Transverse colon (tissue), 4 donors: ENCODE data around the gene NFYC. TPM values are rescaled to one million over a fixed set of nuclear protein-coding genes. Genes with fewer than 3 reads are reported as not detected.

Experiments used
- DNase-seq: peaks from one replicate; pipeline ENCODE4 v3.0.0-alpha.2; 2019
- H3K27ac ChIP-seq, 4 donors: fragments of 200-600 bp; sonication (generic); 2 replicates each; pipeline ENCODE4 v1.5.1; 2016 to 2018; ENCODE audit warnings: inconsistent platforms in 4 of 4
- H3K27me3 ChIP-seq: fragments of 200-600 bp; sonication (generic); 2 replicates; pipeline ENCODE4 v1.5.1; 2017; ENCODE audit warnings: inconsistent platforms
- H3K36me3 ChIP-seq, 4 donors: fragments of 200-600 bp; sonication (generic); 2 replicates each; pipeline ENCODE4 v1.5.1; 2017 to 2019; ENCODE audit warnings: inconsistent platforms in 4 of 4
- H3K4me1 ChIP-seq, 4 donors: fragments of 200-600 bp; sonication (generic); 2 replicates each; pipeline ENCODE4 v1.5.1; 2017 to 2020; ENCODE audit warnings: inconsistent platforms in 4 of 4
- H3K4me3 ChIP-seq, 4 donors: fragments of 200-600 bp; sonication (generic); 1 replicate in 1 of 4; 2 replicates in 3 of 4; pipeline versions ENCODE4 v1.5.1 to v1.6.1; 2017 to 2019; ENCODE audit warnings: inconsistent platforms in 4 of 4
- H3K9me3 ChIP-seq, 2 donors: fragments of 200-600 bp; sonication (generic); 2 replicates each; pipeline ENCODE4 v1.5.1; 2017 to 2019; ENCODE audit warnings: inconsistent platforms in 2 of 2
- EP300 ChIP-seq: sonication (generic); formaldehyde crosslinking; IDR thresholded peaks from one replicate; pipeline ENCODE4 v1.6.1; 2017; ENCODE audit warnings: antibody characterized with exemption, low read depth
- POLR2A ChIP-seq: fragments of 450-650 bp; IDR thresholded peaks from one replicate; pipeline ENCODE4 v1.6.1; 2016; ENCODE audit warnings: antibody characterized with exemption, mild to moderate bottlenecking, moderate library complexity
- POLR2AphosphoS5 ChIP-seq, 3 donors: sonication (generic); formaldehyde crosslinking; IDR thresholded peaks; one replicate each; pipeline ENCODE4 v1.6.1; 2016; ENCODE audit warnings: antibody characterized with exemption in 3 of 3
- WGBS, 2 donors: methylation state at CpG; one replicate each; pipeline ENCODE4 v1.1.5; 2018; ENCODE audit warnings: low coverage in 1 of 2; 5-methylcytosine and 5-hydroxymethylcytosine counted together
- in situ Hi-C, 4 donors: fragments of 200-750 bp; cut with MboI; loops; one replicate each; pipeline versions ENCODE4 v1.15.0 to v1.15.1; 2017; ENCODE audit warnings: low sequenced_read_pairs in 3 of 4, low pct_ligation_motif_present in 1 of 4, low pct_unique_long_range_greater_than_20kb in 1 of 4
- intact Hi-C: fragments of 100-400 bp; cut with DNase I; formaldehyde crosslinking; loops from one replicate; pipeline ENCODE4 v1.15.1; 2023; ENCODE audit warnings: low total_unique reads
- total RNA-seq, 4 donors: library from RNA; depleted of rRNA; stranded (reverse); fragments of >200 nt; gene quantifications; one replicate each; pipeline ENCODE4 v1.1.0, GENCODE V29; 2016
- TF ChIP-seq, protein P1 (sequence below), 5 experiments: fragments of 200-600 bp in 3 of 5; fragments of 450-650 bp in 2 of 5; sonication (generic) in 3 of 5; IDR thresholded peaks; 1 replicate in 2 of 5; 2 replicates in 3 of 5; pipeline ENCODE4 v1.5.1; 2016 to 2017; ENCODE audit warnings: antibody characterized with exemption in 5 of 5, inconsistent platforms in 3 of 5, mild to moderate bottlenecking in 2 of 5, moderate library complexity in 1 of 5

NFYC gene
- total RNA-seq, 4 donors from 2014 or later = 34.4 to 101 (median 76.4) TPM

GRCh38 chr1:40787737-40788560, 96.4 kb downstream of the NFYC start:
- Histone ChIP-seq H3K27me3 (no peaks in the 10 kb centered on the region), H3K36me3 (no peaks in the 10 kb centered on the region), H3K4me3 (no peak overlapping the region), H3K27ac (peak overlapping the region; percentile 30 to 87 (median 44)), H3K4me1 (peaks cover 8 to 30% (median 18%) of the 10 kb centered on the region in 4 donors), H3K9me3 (no peaks in the 10 kb centered on the region)
- in situ Hi-C loops = no loop called here
- 84% methylated on average over 18 of the region's 19 CpGs; no CpG with 5 or more reads in 1 of the 2 donors for WGBS, 2 donors
- TF ChIP-seq POLR2A (no peak), EP300 (no peak), POLR2AphosphoS5 (IDR thresholded peaks at IDR 0.05) (no peak)
- TF ChIP-seq, protein P1, sequence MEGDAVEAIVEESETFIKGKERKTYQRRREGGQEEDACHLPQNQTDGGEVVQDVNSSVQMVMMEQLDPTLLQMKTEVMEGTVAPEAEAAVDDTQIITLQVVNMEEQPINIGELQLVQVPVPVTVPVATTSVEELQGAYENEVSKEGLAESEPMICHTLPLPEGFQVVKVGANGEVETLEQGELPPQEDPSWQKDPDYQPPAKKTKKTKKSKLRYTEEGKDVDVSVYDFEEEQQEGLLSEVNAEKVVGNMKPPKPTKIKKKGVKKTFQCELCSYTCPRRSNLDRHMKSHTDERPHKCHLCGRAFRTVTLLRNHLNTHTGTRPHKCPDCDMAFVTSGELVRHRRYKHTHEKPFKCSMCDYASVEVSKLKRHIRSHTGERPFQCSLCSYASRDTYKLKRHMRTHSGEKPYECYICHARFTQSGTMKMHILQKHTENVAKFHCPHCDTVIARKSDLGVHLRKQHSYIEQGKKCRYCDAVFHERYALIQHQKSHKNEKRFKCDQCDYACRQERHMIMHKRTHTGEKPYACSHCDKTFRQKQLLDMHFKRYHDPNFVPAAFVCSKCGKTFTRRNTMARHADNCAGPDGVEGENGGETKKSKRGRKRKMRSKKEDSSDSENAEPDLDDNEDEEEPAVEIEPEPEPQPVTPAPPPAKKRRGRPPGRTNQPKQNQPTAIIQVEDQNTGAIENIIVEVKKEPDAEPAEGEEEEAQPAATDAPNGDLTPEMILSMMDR (IDR thresholded peaks at IDR 0.05) = no peak
- no peak for DNase-seq
- intact Hi-C loops = no loop called here

DNA sequence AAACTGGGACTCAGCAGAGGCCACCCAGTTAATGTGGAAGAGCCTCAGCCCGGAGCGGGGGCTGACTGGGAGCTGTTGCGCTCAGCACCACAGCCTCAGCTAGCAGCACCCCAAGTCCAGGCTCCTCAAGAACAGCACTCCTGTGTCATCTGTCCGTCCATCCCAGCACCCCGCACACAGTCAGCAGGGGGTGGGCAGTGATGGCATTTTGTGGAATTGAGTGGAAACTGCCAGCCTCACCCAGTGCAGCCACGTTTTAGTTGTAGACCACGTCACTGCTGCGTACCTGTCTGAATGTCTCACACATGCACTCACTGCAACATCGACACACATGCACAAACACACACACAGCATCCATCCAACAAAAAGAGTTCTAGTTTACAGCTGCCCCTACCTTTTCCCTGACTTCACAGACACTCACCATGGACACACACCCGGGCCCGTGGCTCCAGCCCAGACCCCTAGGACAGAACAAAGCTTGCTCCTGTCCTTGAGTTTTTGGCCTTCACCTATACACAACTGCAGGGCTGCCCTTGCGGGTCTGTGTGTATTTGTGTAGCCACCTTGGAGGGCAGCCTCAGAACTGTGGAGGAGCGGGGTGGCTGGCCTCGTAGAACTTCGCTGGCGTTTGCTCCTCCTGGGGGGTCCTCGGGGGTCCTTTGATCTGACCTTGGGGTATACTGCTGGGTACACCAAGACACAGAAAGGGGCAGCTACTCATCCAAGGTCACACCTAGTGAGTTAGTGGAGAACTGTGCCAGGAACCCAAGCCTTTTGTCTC, 97.2 kb downstream of the NFYC start:
- Histone ChIP-seq H3K4me3 (no peak overlapping the region), H3K27me3 (no peaks in the 10 kb centered on the region), H3K27ac (peak overlapping the region in 3 of 4 donors; percentile 41 to 87 (median 58)), H3K4me1 (peaks cover 8 to 27% (median 14%) of the 10 kb centered on the region in 4 donors), H3K9me3 (no peaks in the 10 kb centered on the region), H3K36me3 (no peaks in the 10 kb centered on the region)
- in situ Hi-C loops (no loop called here), intact Hi-C loops (no loop called here)
- TF ChIP-seq EP300 (no peak), POLR2AphosphoS5 (IDR thresholded peaks at IDR 0.05) (no peak), POLR2A (no peak)
- TF ChIP-seq, protein P1 (IDR thresholded peaks at IDR 0.05) = no peak
- 72 to 88% methylated on average over 3 to 17 of the region's 17 CpGs for WGBS, 2 donors
- no peak for DNase-seq

DNA sequence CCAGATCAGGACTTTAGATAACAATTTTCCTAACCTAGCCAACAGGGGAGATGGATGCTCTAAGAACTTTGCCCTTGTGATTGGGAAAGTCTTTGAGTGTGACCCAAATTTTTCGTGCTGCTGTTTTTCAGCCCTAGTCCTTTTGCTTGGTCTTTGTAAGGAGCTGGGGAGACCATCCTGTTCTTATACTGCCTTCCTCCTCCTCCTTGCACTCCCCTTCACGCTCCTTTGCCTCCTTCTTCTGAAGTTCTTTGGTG, 97.8 kb downstream of the NFYC start:
- Histone ChIP-seq H3K9me3 (no peaks in the 10 kb centered on the region), H3K36me3 (no peaks in the 10 kb centered on the region), H3K27ac (peak overlapping the region in 3 of 4 donors; percentile 41 to 87 (median 58)), H3K4me1 (peaks cover 8 to 26% (median 12%) of the 10 kb centered on the region in 4 donors), H3K27me3 (no peaks in the 10 kb centered on the region), H3K4me3 (no peak overlapping the region)
- intact Hi-C loops = no loop called here
- TF ChIP-seq EP300 (no peak), POLR2AphosphoS5 (IDR thresholded peaks at IDR 0.05) (no peak), POLR2A (no peak)
- TF ChIP-seq, protein P1 (IDR thresholded peaks at IDR 0.05) = no peak
- WGBS, 2 donors = 50 to 73% methylated on average over 1 to 2 of the region's 2 CpGs
- DNase-seq = no peak
- in situ Hi-C loops = no loop called here

DNA sequence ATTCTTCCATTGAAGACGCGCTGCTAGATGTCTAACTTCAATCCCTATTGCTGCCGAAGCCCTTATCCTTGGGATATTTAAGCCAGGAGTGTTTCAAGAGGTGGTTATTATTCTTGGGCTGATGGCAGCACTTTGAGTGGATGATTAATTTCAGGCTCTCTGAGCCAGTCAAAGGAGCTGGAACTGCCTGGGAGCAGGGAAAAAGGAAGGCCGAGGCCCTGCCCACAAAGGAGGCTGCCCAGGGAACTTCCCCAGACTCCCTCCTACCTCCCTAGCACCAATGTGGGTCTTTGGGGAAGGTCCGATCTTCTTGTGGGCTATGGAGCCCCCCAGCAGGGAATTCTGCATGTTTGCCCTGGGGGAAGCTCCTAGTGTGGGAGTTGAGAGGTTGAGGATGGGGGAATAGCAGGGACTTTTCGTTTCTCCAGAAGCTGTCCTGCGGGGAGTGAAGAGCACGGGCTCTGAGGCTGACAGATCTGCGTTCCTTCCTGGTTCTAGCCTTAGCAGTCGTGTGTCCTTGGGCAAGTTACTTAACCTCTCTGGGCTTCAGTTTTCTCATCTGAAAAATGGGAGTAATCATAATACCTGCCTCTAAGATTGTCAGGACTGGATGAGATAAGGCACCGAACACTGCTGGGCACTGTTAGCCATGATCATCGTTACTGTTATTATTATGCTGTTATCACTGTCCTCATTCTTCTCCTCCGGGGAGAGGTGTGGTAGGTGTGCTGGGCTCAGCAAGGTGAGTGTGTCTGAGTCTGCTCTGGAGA, 98.3 kb downstream of the NFYC start:
- Histone ChIP-seq H3K4me1 (peaks cover 5 to 20% (median 9%) of the 10 kb centered on the region in 4 donors), H3K4me3 (no peak overlapping the region), H3K9me3 (no peaks in the 10 kb centered on the region), H3K36me3 (no peaks in the 10 kb centered on the region), H3K27ac (peak overlapping the region in 3 of 4 donors; percentile 41 to 87 (median 58)), H3K27me3 (no peaks in the 10 kb centered on the region)
- in situ Hi-C loops = no loop called here
- no peak for DNase-seq
- WGBS, 2 donors = 77% methylated on average over 4 to 13 of the region's 13 CpGs
- no peak for TF ChIP-seq POLR2AphosphoS5 (IDR thresholded peaks at IDR 0.05)
- TF ChIP-seq, protein P1 (IDR thresholded peaks at IDR 0.05) = no peak
- TF ChIP-seq POLR2A = no peak
- no peak for TF ChIP-seq EP300
- intact Hi-C loops = no loop called here
